GM12878 (cell line): ENCODE data around the gene ANO9.
"Not testable (repeated sequence)": the region's sequence is repeated elsewhere in the genome, so short reads cannot be mapped to it uniquely, and the experiment has no call there.

Experiments used
- BHLHE40 ChIP-seq, 2 experiments: fragments of 450-650 bp in 1 of 2; IDR thresholded peaks; 2 replicates each; pipeline ENCODE4 v1.6.1; 2011 to 2017; ENCODE audit warnings: low read depth in 2 of 2, borderline replicate concordance in 1 of 2, improper control_type of control experiment in 1 of 2, low read length in 1 of 2, mild to moderate bottlenecking in 1 of 2
- EZH2 ChIP-seq: IDR thresholded peaks from 2 replicates; pipeline ENCODE4 v1.6.1; 2012; ENCODE audit warnings: low read depth, mild to moderate bottlenecking, control low read depth, inconsistent platforms, low read length, borderline replicate concordance; ENCODE audit not compliant: control insufficient read depth
- JUNB ChIP-seq: IDR thresholded peaks from 2 replicates; pipeline ENCODE4 v1.6.1; 2016; ENCODE audit warnings: antibody characterized with exemption, mild to moderate bottlenecking
- NBN ChIP-seq: fragments of 450-650 bp; IDR thresholded peaks from 2 replicates; pipeline ENCODE4 v1.6.1; 2016
- RELA ChIP-seq: fragments of 450-650 bp; IDR thresholded peaks from 2 replicates; pipeline ENCODE4 v1.8.0; 2014; ENCODE audit warnings: borderline replicate concordance; ENCODE audit not compliant: partially characterized antibody
- SP1 ChIP-seq: IDR thresholded peaks from one replicate; pipeline ENCODE4 v1.6.1; 2011; ENCODE audit warnings: low read depth, low read length

DNA sequence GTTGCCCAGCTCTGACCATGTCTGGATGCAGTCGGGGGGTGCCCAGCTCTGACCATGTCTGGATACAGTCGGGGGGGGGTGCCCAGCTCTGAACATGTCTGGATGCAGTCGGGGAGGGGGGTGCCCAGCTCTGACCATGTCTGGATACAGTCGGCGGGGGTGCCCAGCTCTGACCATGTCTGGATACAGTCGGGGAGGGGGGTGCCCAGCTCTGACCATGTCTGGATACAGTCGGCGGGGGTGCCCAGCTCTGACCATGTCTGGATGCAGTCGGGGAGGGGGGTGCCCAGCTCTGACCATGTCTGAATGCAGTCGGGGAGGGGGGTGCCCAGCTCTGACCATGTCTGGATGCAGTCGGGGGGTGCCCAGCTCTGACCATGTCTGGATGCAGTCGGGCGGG is 31.1 kb downstream of the ANO9 start:
- not testable (repeated sequence) for TF ChIP-seq NBN; EZH2; SP1; JUNB; BHLHE40 (IDR thresholded peaks at IDR 0.05; ENCODE audit: borderline replicate concordance in 1 of 2, low read depth in 2 of 2, low read length in 1 of 2); RELA
